ENCODE data around the gene LRRC17. TPM values are rescaled to one million over a fixed set of nuclear protein-coding genes. Genes with fewer than 3 reads are reported as not detected.
A peak's percentile ranks its signal among the peaks of the same experiment; 100 is the strongest.

LRRC17 gene
- total RNA-seq, 4 donors from 2014 or later = 0.69 to 3.2 (median 2.6) TPM; not detected in 1

DNA sequence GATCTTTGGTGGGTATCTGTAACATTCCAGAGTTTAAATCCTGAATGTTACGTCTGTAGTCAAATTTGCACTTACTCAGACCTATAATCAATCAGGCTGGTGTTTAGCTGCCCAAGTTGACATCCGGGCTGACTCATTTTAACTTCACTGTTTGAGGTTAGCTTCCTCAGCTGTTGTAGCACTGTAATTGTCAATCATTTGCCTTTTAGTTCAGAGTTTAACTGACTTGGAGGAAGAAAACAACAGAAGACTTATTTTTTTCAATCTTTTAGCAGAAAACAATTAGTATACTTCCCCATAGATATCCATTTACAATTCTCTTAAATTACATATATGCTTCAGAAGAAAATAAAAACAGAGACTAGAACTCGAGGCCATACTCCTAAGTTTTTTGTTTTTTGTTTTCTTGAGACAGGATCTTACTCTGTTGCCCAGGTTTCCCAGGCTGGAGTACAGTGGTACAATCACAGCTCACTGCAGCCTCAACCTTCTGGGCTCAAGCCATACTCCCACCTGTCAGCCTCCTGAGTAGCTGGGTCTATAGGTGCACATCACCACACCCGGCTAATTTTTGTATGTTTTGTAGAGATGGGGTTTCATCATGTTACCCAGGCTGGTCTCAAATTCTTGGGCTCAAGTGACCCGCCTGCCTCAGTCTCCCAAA is 38.5 kb upstream of the LRRC17 start:
- TF ChIP-seq, protein P1, sequence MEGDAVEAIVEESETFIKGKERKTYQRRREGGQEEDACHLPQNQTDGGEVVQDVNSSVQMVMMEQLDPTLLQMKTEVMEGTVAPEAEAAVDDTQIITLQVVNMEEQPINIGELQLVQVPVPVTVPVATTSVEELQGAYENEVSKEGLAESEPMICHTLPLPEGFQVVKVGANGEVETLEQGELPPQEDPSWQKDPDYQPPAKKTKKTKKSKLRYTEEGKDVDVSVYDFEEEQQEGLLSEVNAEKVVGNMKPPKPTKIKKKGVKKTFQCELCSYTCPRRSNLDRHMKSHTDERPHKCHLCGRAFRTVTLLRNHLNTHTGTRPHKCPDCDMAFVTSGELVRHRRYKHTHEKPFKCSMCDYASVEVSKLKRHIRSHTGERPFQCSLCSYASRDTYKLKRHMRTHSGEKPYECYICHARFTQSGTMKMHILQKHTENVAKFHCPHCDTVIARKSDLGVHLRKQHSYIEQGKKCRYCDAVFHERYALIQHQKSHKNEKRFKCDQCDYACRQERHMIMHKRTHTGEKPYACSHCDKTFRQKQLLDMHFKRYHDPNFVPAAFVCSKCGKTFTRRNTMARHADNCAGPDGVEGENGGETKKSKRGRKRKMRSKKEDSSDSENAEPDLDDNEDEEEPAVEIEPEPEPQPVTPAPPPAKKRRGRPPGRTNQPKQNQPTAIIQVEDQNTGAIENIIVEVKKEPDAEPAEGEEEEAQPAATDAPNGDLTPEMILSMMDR (IDR thresholded peaks at IDR 0.05) = no peak
- no peak for DNase-seq (ENCODE audit: low spot score)
- ATAC-seq (ENCODE audit: low FRiP score) = no peak

DNA sequence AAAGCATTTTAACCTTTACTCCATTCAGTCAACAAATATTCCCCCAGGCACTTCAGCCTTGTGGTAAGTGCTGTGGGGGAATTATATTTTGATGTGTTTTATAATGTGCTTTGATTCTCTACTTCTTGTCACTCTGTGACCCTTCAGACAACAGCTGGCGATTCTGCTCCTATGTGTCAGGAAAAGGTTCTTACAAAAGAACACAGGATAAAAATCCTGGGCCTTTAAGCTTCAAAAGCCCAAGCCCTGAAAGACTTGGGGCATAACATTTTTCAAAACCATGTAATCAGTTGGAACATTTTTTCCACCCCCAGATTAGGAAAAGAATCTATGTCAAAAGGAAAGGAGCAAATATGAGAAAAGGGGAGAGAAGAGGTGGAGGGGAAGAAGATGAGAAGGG is 37.8 kb upstream of the LRRC17 start:
- ATAC-seq (ENCODE audit: low FRiP score) (no peak), DNase-seq (ENCODE audit: low spot score) (no peak)
- TF ChIP-seq, protein P1 (IDR thresholded peaks at IDR 0.05) = no peak

DNA sequence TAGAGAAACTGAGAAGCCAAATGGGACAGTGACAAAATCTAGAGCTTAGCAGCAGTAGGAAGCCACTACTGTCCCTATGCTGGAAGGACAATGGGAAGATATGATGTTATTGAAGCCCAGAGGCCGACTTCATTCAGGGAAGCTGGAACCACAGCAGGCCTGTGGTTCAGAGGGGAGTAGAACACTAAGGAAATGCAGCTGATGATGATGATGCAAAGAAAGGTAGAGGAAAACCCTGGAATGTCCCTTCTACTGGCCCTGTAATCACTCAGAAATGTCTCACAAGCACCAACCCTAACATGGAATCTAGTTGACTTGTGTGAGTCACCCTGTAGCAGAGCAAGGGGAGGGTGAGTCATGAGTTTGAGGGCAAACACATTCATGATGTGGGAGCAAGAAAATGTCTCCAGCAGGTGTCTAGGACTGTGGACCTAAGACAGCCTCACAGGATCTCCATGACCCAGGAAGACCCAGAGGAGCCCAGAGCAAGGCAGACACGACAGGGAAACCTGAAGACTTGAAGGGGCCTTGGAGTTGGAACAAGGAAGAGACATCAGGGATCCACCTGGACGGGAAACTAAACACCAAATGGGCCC is 37.0 kb upstream of the LRRC17 start:
- ATAC-seq (ENCODE audit: low FRiP score) (peak; percentile 84), DNase-seq (ENCODE audit: low spot score) (no peak)
- TF ChIP-seq, protein P1 (IDR thresholded peaks at IDR 0.05) = no peak

DNA sequence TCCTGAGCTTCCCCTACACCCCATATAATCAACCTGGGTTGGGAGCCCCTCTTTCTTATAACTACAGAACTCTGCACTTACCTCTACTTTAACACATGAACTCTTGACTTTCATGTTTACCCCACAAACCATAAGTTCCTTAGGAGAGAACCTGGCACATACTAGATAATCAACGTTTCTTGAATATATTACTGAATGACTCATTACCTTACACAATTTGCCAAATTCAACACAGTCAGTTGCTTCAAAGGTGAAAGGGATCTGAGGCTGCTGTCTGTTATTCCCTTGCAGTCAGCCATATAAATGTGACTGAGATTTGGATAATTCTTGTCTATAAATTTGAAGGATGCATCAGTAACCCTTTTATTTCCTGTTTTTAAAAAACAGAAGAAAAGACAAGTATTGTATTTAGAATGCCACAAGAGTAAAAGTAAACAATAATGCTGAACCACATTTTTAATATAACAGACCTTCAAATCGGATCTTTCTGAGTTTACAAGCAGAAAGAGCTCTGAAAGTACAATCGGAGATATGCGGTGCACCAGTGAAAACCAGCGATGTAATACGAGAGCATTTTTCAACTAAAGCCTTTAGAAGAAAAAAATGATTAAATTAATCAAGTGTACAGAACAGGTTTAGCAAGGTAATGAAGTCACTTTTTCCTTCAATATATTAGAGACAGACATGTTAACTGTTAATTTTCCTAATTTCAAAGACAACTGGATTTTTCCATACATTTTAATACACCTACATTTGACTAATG is 29.5 kb upstream of the LRRC17 start:
- ATAC-seq (ENCODE audit: low FRiP score) (peak; percentile 83), DNase-seq (ENCODE audit: low spot score) (no peak)
- TF ChIP-seq, protein P1 (IDR thresholded peaks at IDR 0.05) = no peak

DNA sequence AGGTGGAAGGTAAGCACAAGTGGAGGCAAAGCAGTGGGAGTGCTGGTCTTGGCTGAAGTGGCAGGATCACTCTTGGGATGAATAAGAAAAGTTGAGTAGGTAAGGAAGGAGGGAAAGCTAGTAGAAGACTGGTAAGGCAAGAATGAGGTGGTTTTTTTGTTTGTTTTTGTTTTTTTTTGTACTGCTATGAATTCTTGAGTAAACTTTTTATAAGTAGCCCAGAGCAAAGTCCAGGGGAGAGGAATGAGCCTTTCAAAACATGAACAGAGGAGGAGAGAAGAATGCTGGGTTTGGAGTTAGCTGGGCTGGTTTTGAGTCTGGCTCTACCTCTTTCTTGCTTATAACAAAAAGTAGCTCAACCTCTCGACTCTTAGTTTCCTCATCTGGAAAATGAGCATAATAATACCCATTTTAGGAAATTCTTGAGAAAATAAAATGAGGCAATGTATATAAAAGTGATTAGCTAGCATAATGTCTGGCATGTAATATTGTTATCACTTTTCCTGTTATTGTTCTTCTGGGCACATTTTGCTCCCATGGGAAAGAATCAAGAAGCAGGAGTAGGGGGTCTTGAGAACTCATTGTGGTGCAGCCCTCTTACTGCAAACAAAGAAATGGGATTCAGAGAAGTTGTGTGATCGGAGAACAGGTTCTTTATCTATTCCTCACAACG is 24.1 kb upstream of the LRRC17 start:
- ATAC-seq (ENCODE audit: low FRiP score) (no peak), DNase-seq (ENCODE audit: low spot score) (no peak)
- TF ChIP-seq, protein P1 (IDR thresholded peaks at IDR 0.05) = no peak

DNA sequence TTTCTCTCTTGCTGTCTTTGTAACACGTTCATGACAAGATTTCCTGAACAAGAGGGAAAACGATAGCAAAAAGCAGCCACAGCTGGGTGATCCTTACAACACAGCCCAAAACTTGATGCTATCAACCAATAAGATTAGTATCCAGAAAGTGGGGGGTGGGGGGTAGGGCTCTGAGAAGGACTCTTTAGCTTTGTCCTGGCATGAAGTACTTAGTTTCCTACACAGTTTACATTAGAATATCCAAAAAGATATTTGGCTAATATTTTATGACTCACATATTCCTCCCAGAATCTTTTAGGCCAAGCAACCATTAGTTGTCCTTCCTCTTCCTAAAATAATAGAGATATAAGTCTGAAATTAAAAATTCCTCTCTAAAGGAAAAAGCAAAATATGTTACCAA is 22.9 kb upstream of the LRRC17 start:
- ATAC-seq (ENCODE audit: low FRiP score) = no peak
- DNase-seq (ENCODE audit: low spot score) = no peak
- TF ChIP-seq, protein P1 (IDR thresholded peaks at IDR 0.05) = no peak
